IPS-20b (cell line): Measurements from ENCODE around the gene PLAAT4.

Experiments
- H3K27ac ChIP-seq: one replicate; pipeline ENCODE4 v1.5.1; 2013; ENCODE audit warnings: low read length
- H3K27me3 ChIP-seq: 2 replicates; pipeline ENCODE4 v1.6.1; 2013; ENCODE audit warnings: mild to moderate bottlenecking, low read length, inconsistent platforms; ENCODE audit not compliant: insufficient read depth
- H3K36me3 ChIP-seq: 2 replicates; pipeline ENCODE4 v1.6.1; 2013; ENCODE audit warnings: low read depth, mild to moderate bottlenecking, inconsistent platforms, low read length, moderate library complexity; ENCODE audit not compliant: insufficient read depth
- H3K4me1 ChIP-seq: 2 replicates; pipeline ENCODE4 v1.6.1; 2013; ENCODE audit warnings: mild to moderate bottlenecking, control low read depth, inconsistent platforms, low read length, moderate library complexity; ENCODE audit not compliant: insufficient read depth
- H3K4me3 ChIP-seq: 2 replicates; pipeline ENCODE4 v1.5.1; 2013; ENCODE audit warnings: mild to moderate bottlenecking, low read length, inconsistent platforms
- H3K9ac ChIP-seq: 2 replicates; pipeline ENCODE4 v1.6.1; 2013; ENCODE audit warnings: low read depth, mild to moderate bottlenecking, inconsistent platforms, low read length, moderate library complexity
- H3K9me3 ChIP-seq: 2 replicates; pipeline ENCODE4 v1.6.1; 2013; ENCODE audit warnings: mild to moderate bottlenecking, low read depth, low read length, inconsistent platforms; ENCODE audit not compliant: insufficient read depth

The PLAAT4 gene

GRCh38 chr11:63536669-63537292 lies at the start of gene PLAAT4:
TSS of gene PLAAT4 (plus strand) at chr11:63536808. CDS start at chr11:63536869, 61 bp downstream.
- Histone ChIP-seq H3K4me1 (peaks cover 15% of the 10 kb centered on the region), H3K9me3 (no peaks in the 10 kb centered on the region), H3K27me3 (no peaks in the 10 kb centered on the region), H3K4me3 (no peak within 1 kb of the TSS), H3K36me3 (no peaks in the 10 kb centered on the region), H3K27ac (no peak within 1 kb of the TSS), H3K9ac (no peak within 1 kb of the TSS)

GRCh38 chr11:63488789-63489188 lies 47.8 kb upstream of the PLAAT4 start:
- no peak overlapping the region for H3K4me3 ChIP-seq
- H3K27ac ChIP-seq, result no peak overlapping the region
- peaks cover 22% of the 10 kb centered on the region for H3K9me3 ChIP-seq
- H3K27me3 ChIP-seq, result peaks cover 29% of the 10 kb centered on the region; the same call in 1 of the 2 replicates
- peaks cover 28% of the 10 kb centered on the region for H3K4me1 ChIP-seq
- no peaks in the 10 kb centered on the region for H3K36me3 ChIP-seq
- H3K9ac ChIP-seq, result no peak overlapping the region

- Histone ChIP-seq H3K9me3 (peaks cover 22% of the 10 kb centered on the region), H3K4me3 (peak overlapping the region; percentile 69; the same call in 1 of the 2 replicates), H3K27ac (no peak overlapping the region), H3K27me3 (peaks cover 29% of the 10 kb centered on the region; the same call in 1 of the 2 replicates), H3K9ac (peak overlapping the region; percentile 33; the same call in 1 of the 2 replicates), H3K4me1 (peaks cover 28% of the 10 kb centered on the region), H3K36me3 (no peaks in the 10 kb centered on the region)
Observed at GRCh38 chr11:63489879-63490278, 46.7 kb upstream of the PLAAT4 start.

GRCh38 chr11:63490551-63491239 lies 45.9 kb upstream of the PLAAT4 start, which contains the start of gene PLAAT5:
TSS of gene PLAAT5 (minus strand) at chr11:63491167. CDS start at chr11:63491034, 133 bp downstream.
- Histone ChIP-seq H3K27me3 (peaks cover 29% of the 10 kb centered on the region; the same call in 1 of the 2 replicates), H3K9ac (peak within 1 kb of the TSS; percentile 68; the same call in 1 of the 2 replicates), H3K36me3 (no peaks in the 10 kb centered on the region), H3K27ac (no peak within 1 kb of the TSS), H3K4me1 (peaks cover 28% of the 10 kb centered on the region), H3K9me3 (peaks cover 15% of the 10 kb centered on the region), H3K4me3 (peak within 1 kb of the TSS; percentile 69)

GRCh38 chr11:63491240-63491587 lies 45.4 kb upstream of the PLAAT4 start:
- Histone ChIP-seq H3K9me3 (peaks cover 10% of the 10 kb centered on the region), H3K4me3 (peak overlapping the region; percentile 69), H3K36me3 (no peaks in the 10 kb centered on the region), H3K4me1 (peaks cover 28% of the 10 kb centered on the region), H3K9ac (peak overlapping the region; percentile 68; the same call in 1 of the 2 replicates), H3K27ac (no peak overlapping the region), H3K27me3 (peaks cover 29% of the 10 kb centered on the region; the same call in 1 of the 2 replicates)

GRCh38 chr11:63491636-63492372 lies 44.8 kb upstream of the PLAAT4 start:
- peaks cover 8% of the 10 kb centered on the region for H3K9me3 ChIP-seq
- H3K36me3 ChIP-seq, result no peaks in the 10 kb centered on the region
- H3K4me1 ChIP-seq, result peaks cover 28% of the 10 kb centered on the region
- H3K27me3 ChIP-seq, result peaks cover 29% of the 10 kb centered on the region; the same call in 1 of the 2 replicates
- peak overlapping the region; percentile 69 for H3K4me3 ChIP-seq
- H3K9ac ChIP-seq, result no peak overlapping the region; the same call in 1 of the 2 replicates
- no peak overlapping the region for H3K27ac ChIP-seq

- peaks cover 28% of the 10 kb centered on the region for H3K4me1 ChIP-seq
- peaks cover 29% of the 10 kb centered on the region; the same call in 1 of the 2 replicates for H3K27me3 ChIP-seq
- no peak overlapping the region for H3K27ac ChIP-seq
- no peak overlapping the region for H3K4me3 ChIP-seq
- H3K9ac ChIP-seq, result no peak overlapping the region
- H3K36me3 ChIP-seq, result no peaks in the 10 kb centered on the region
- peaks cover 8% of the 10 kb centered on the region for H3K9me3 ChIP-seq
Observed at GRCh38 chr11:63492441-63492840, 44.2 kb upstream of the PLAAT4 start.

- Histone ChIP-seq H3K9ac (no peak overlapping the region), H3K36me3 (no peaks in the 10 kb centered on the region), H3K27ac (no peak overlapping the region), H3K4me3 (no peak overlapping the region), H3K27me3 (peaks cover 29% of the 10 kb centered on the region; the same call in 1 of the 2 replicates), H3K9me3 (peaks cover 8% of the 10 kb centered on the region), H3K4me1 (peaks cover 28% of the 10 kb centered on the region)
Observed at GRCh38 chr11:63493127-63493526, 43.5 kb upstream of the PLAAT4 start.

- H3K27ac ChIP-seq, result no peak overlapping the region
- peaks cover 26% of the 10 kb centered on the region; the same call in 1 of the 2 replicates for H3K27me3 ChIP-seq
- peaks cover 18% of the 10 kb centered on the region for H3K9me3 ChIP-seq
- no peak overlapping the region for H3K9ac ChIP-seq
- peaks cover 13% of the 10 kb centered on the region for H3K4me1 ChIP-seq
- H3K4me3 ChIP-seq, result no peak overlapping the region
- no peaks in the 10 kb centered on the region for H3K36me3 ChIP-seq
Observed at GRCh38 chr11:63494975-63495374, 41.6 kb upstream of the PLAAT4 start.

GRCh38 chr11:63499874-63500273 lies 36.7 kb upstream of the PLAAT4 start:
- Histone ChIP-seq H3K4me3 (no peak overlapping the region; the same call in 1 of the 2 replicates), H3K4me1 (peaks cover 8% of the 10 kb centered on the region; the same call in 1 of the 2 replicates), H3K27ac (no peak overlapping the region), H3K36me3 (no peaks in the 10 kb centered on the region; the same call in 1 of the 2 replicates), H3K9ac (no peak overlapping the region), H3K27me3 (no peaks in the 10 kb centered on the region), H3K9me3 (peaks cover 21% of the 10 kb centered on the region)

GRCh38 chr11:63501236-63501635 lies 35.4 kb upstream of the PLAAT4 start:
- Histone ChIP-seq H3K9me3 (peaks cover 21% of the 10 kb centered on the region), H3K27me3 (no peaks in the 10 kb centered on the region), H3K36me3 (no peaks in the 10 kb centered on the region; the same call in 1 of the 2 replicates), H3K9ac (no peak overlapping the region), H3K4me1 (peaks cover 12% of the 10 kb centered on the region; the same call in 1 of the 2 replicates), H3K27ac (no peak overlapping the region), H3K4me3 (no peak overlapping the region)
